ENCODE measurements around the gene FGD3. TPM values are rescaled to one million over a fixed set of nuclear protein-coding genes. Genes with fewer than 3 reads are reported as not detected.

Gene FGD3
- total and polyA plus RNA-seq, 2 of the 8 experiments (the other 6 are each of a cell fraction or from before 2014, with no cell fraction given) = 1.4 to 1.9 TPM

GRCh38 chr9:92982130-92982529 lies 34.8 kb downstream of the FGD3 start:
- Histone ChIP-seq H2BK12ac (ENCODE audit: low read depth, low read length) (no peak overlapping the region), H3K56ac (replicated peaks; ENCODE audit: insufficient read length, low read depth, low read length) (no peak overlapping the region), H4K91ac (replicated peaks; ENCODE audit: insufficient read length, low read length) (no peak overlapping the region), H3K23me2 (ENCODE audit: low read depth, low read length) (no peaks in the 10 kb centered on the region), H4K8ac (ENCODE audit: extremely low read depth, insufficient read depth, low read length) (no peak overlapping the region), H3K4me2 (ENCODE audit: insufficient read depth in 1 of 2, low read depth in 2 of 2, low read length in 2 of 2) (no peak overlapping the region), H3K4me3 (ENCODE audit: extremely low read depth in 1 of 4, insufficient read depth in 2 of 4, low read depth in 3 of 4, low read length in 4 of 4) (no peak overlapping the region), H3K18ac (ENCODE audit: extremely low read depth, low read length) (no peak overlapping the region), H3K4me1 (replicated peaks in 1 of 4; ENCODE audit: control insufficient read depth in 3 of 4, insufficient read depth in 4 of 4, low read length in 3 of 4) (peaks cover 0 to 5% (median 0%) of the 10 kb centered on the region in 4 experiments; a peak in 1 of 7 replicates), H4K5ac (ENCODE audit: insufficient read length, low read depth, low read length) (no peak overlapping the region), H3K9me3 (ENCODE audit: insufficient read depth in 2 of 2, low read depth in 1 of 2, low read length in 1 of 2) (peaks cover 38 to 42% of the 10 kb centered on the region in 2 experiments), H3K36me3 (ENCODE audit: control insufficient read depth in 2 of 4, insufficient read depth in 4 of 4, low read length in 3 of 4) (peaks cover 0 to 4% (median 0%) of the 10 kb centered on the region in 4 experiments; a peak in 2 of 8 replicates), H3K79me2 (ENCODE audit: control insufficient read depth in 1 of 2, insufficient read depth in 2 of 2, low read length in 2 of 2) (no peaks in the 10 kb centered on the region), H2BK5ac (ENCODE audit: low read depth, low read length) (no peak overlapping the region), H3K4ac (replicated peaks; ENCODE audit: insufficient read length, low read depth, low read length) (no peak overlapping the region), H3K23ac (ENCODE audit: insufficient read length) (no peak overlapping the region), H2BK20ac (ENCODE audit: low read length) (no peak overlapping the region), H3K9ac (replicated peaks in 1 of 4; ENCODE audit: extremely low read depth in 1 of 4, low read depth in 3 of 4, low read length in 3 of 4) (no peak overlapping the region), H2BK15ac (ENCODE audit: low read length) (no peak overlapping the region), H3K79me1 (ENCODE audit: low read depth, low read length) (no peaks in the 10 kb centered on the region), H4K20me1 (replicated peaks in 1 of 2; ENCODE audit: control insufficient read depth in 1 of 2, insufficient read depth in 2 of 2, low read length in 2 of 2) (no peaks in the 10 kb centered on the region), H3K27me3 (replicated peaks in 1 of 4; ENCODE audit: control insufficient read depth in 3 of 4, extremely low read depth in 1 of 4, insufficient read depth in 3 of 4, low read length in 3 of 4) (no peaks in the 10 kb centered on the region), H2BK120ac (replicated peaks; ENCODE audit: low read depth, low read length) (no peak overlapping the region), H3K27ac (ENCODE audit: low read depth, low read length) (no peak overlapping the region), H2AFZ (ENCODE audit: low read length) (no peak overlapping the region), H3K14ac (ENCODE audit: insufficient read length) (no peak overlapping the region), H2AK5ac (ENCODE audit: low read depth, low read length) (no peak overlapping the region)
- FAIRE-seq = no peak
- ChIA-PET CTCF (ENCODE audit: partially characterized antibody) (no interaction called here), POLR2A (ENCODE audit: partially characterized antibody) (no interaction called here)
- no peak for DNase-seq (ENCODE audit: low read depth in 1 of 2, low spot score in 2 of 2)
- TF ChIP-seq CTBP2 (IDR thresholded peaks at IDR 0.05; ENCODE audit: borderline replicate concordance, insufficient read depth, insufficient read length, low read length) (no peak), RXRA (IDR thresholded peaks at IDR 0.05; ENCODE audit: insufficient read depth, low read depth, low read length) (no peak), ZNF274 (IDR thresholded peaks at IDR 0.05; ENCODE audit: borderline replicate concordance, extremely low read depth, low read length) (no peak), NRF1 (IDR thresholded peaks at IDR 0.05; ENCODE audit: low read depth, low read length) (no peak), RBBP5 (IDR thresholded peaks at IDR 0.05; ENCODE audit: borderline replicate concordance, low read depth, low read length) (no peak), SAP30 (IDR thresholded peaks at IDR 0.05; ENCODE audit: insufficient read depth, insufficient replicate concordance, low read length) (no peak), YY1 (IDR thresholded peaks at IDR 0.05; ENCODE audit: low read depth, low read length) (no peak), POU5F1 (IDR thresholded peaks at IDR 0.05; ENCODE audit: low read depth, low read length) (no peak)
- 66% methylated on average over 2 of the region's 2 CpGs; no CpG with 5 or more reads in 1 of the 2 experiments for WGBS, 2 experiments (ENCODE audit: extremely low coverage in 1 of 2, insufficient coverage in 1 of 2, insufficient read length in 1 of 2, insufficient replicate concordance in 2 of 2, low coverage in 1 of 2, low lambda C conversion rate in 2 of 2, missing lambda C conversion rate in 1 of 2)

All from H1 (cell line).